HEK293 (cell line): ENCODE measurements around the gene FAM9B.

Source experiments
- CTCF ChIA-PET: fragments of 350-600 bp; formaldehyde crosslinking; extraction: SDS; loops from one replicate; lab custom pipeline; 2021; ENCODE audit warnings: antibody characterized with exemption; lab: Yijun Ruan, JAX
- POLR2A ChIA-PET: fragments of 300-600 bp; formaldehyde crosslinking; extraction: SDS; loops from one replicate; lab custom pipeline; 2020; ENCODE audit warnings: antibody characterized with exemption, inconsistent platforms; lab: Yijun Ruan, JAX
- H3K27ac ChIP-seq: fragments of 200-500 bp; sonication (Bioruptor generic); 2 replicates; pipeline ENCODE4 v1.5.1; 2014; ENCODE audit warnings: low read depth, low read length, control low read depth, inconsistent platforms; ENCODE audit errors: extremely low read depth
- H3K36me3 ChIP-seq, 2 experiments: fragments of 200-500 bp in 1 of 2; sonication (Bioruptor generic) in 1 of 2; 1 replicate in 1 of 2; 2 replicates in 1 of 2; pipeline ENCODE4 v1.5.1; 2014 to 2017; ENCODE audit warnings: inconsistent platforms in 2 of 2, low read length in 2 of 2; ENCODE audit not compliant: control insufficient read depth in 2 of 2, insufficient read depth in 1 of 2
- H3K4me1 ChIP-seq: fragments of 200-500 bp; sonication (Bioruptor generic); 2 replicates; pipeline ENCODE4 v1.5.1; 2014; ENCODE audit warnings: mild to moderate bottlenecking, low read length, inconsistent platforms; ENCODE audit not compliant: control insufficient read depth, insufficient read depth
- H3K4me3 ChIP-seq: 2 replicates; pipeline ENCODE4 v1.5.1; 2011; ENCODE audit warnings: low read depth, mild to moderate bottlenecking, control low read depth, low read length, moderate library complexity
- H3K9me3 ChIP-seq: fragments of 200-500 bp; sonication (Bioruptor generic); 2 replicates; pipeline ENCODE4 v1.5.1; 2014; ENCODE audit warnings: low read depth, low read length, inconsistent platforms; ENCODE audit not compliant: control insufficient read depth, insufficient read depth
- GFI1B ChIP-seq: fragments of 450-650 bp; formaldehyde crosslinking; IDR thresholded peaks from 2 replicates; pipeline ENCODE4 v1.5.1; 2016; ENCODE audit warnings: missing biosample characterization, missing genetic modification characterization
- GLI2 ChIP-seq: fragments of 450-650 bp; formaldehyde crosslinking; IDR thresholded peaks from 2 replicates; pipeline ENCODE4; 2017; ENCODE audit warnings: missing biosample characterization, missing genetic modification characterization, low read depth, borderline replicate concordance
- HOXA7 ChIP-seq: sonication (generic); formaldehyde crosslinking; IDR thresholded peaks from 2 replicates; pipeline ENCODE4 v1.8.1; 2022; ENCODE audit warnings: missing genetic modification reagents, borderline replicate concordance
- IKZF3 ChIP-seq: fragments of 450-650 bp; IDR thresholded peaks from 2 replicates; pipeline ENCODE4 v1.5.0; 2018; ENCODE audit warnings: missing biosample characterization, mild to moderate bottlenecking, missing genetic modification characterization, moderate library complexity
- KLF16 ChIP-seq: fragments of 450-650 bp; formaldehyde crosslinking; IDR thresholded peaks from 2 replicates; pipeline ENCODE4 v1.5.1; 2017; ENCODE audit warnings: missing biosample characterization, missing genetic modification characterization
- OSR2 ChIP-seq: fragments of 450-650 bp; formaldehyde crosslinking; IDR thresholded peaks from 2 replicates; pipeline ENCODE4 v1.5.1; 2016; ENCODE audit warnings: missing biosample characterization, missing genetic modification characterization
- SCRT1 ChIP-seq: fragments of 450-650 bp; formaldehyde crosslinking; IDR thresholded peaks from 2 replicates; pipeline ENCODE4 v1.5.1; 2016; ENCODE audit warnings: missing biosample characterization, missing genetic modification characterization, borderline replicate concordance
- SCRT2 ChIP-seq: fragments of 450-650 bp; formaldehyde crosslinking; IDR thresholded peaks from 2 replicates; pipeline ENCODE4 v1.5.1; 2016; ENCODE audit warnings: missing biosample characterization, missing genetic modification characterization
- ZEB2 ChIP-seq: fragments of 450-650 bp; formaldehyde crosslinking; IDR thresholded peaks from 2 replicates; pipeline ENCODE4 v1.5.1; 2016; ENCODE audit warnings: missing biosample characterization, missing genetic modification characterization
- ZFP37 ChIP-seq: fragments of 450-650 bp; formaldehyde crosslinking; IDR thresholded peaks from 2 replicates; pipeline ENCODE4 v1.5.1; 2016; ENCODE audit warnings: missing biosample characterization, missing genetic modification characterization
- ZNF114 ChIP-seq: fragments of 450-650 bp; formaldehyde crosslinking; IDR thresholded peaks from 2 replicates; pipeline ENCODE4 v1.5.0; 2017; ENCODE audit warnings: missing biosample characterization, missing genetic modification characterization
- ZNF391 ChIP-seq: fragments of 450-650 bp; formaldehyde crosslinking; IDR thresholded peaks from 2 replicates; pipeline ENCODE4 v1.5.1; 2016; ENCODE audit warnings: low read depth, missing biosample characterization, missing genetic modification characterization, borderline replicate concordance
- ZNF621 ChIP-seq: fragments of 450-650 bp; formaldehyde crosslinking; IDR thresholded peaks from 2 replicates; pipeline ENCODE4 v1.5.1; 2017; ENCODE audit warnings: missing biosample characterization, missing genetic modification characterization
- ZNF623 ChIP-seq: fragments of 450-650 bp; formaldehyde crosslinking; IDR thresholded peaks from 2 replicates; pipeline ENCODE4 v1.5.1; 2016; ENCODE audit warnings: missing biosample characterization, missing genetic modification characterization
- TF ChIP-seq, protein P1 (sequence below): fragments of 450-650 bp; formaldehyde crosslinking; IDR thresholded peaks from 2 replicates; pipeline ENCODE4 v1.5.1; 2016; ENCODE audit warnings: missing biosample characterization, missing genetic modification characterization
- TF ChIP-seq, protein P2 (sequence below): fragments of 450-650 bp; formaldehyde crosslinking; IDR thresholded peaks from 2 replicates; pipeline ENCODE4 v1.5.1; 2016; ENCODE audit warnings: missing biosample characterization, missing genetic modification characterization
- TF ChIP-seq, protein P3 (sequence below): fragments of 450-650 bp; IDR thresholded peaks from 2 replicates; pipeline ENCODE4 v1.5.1; 2018; ENCODE audit warnings: missing biosample characterization, mild to moderate bottlenecking, missing genetic modification characterization
- TF ChIP-seq, protein P4 (sequence below): fragments of 450-650 bp; formaldehyde crosslinking; IDR thresholded peaks from 2 replicates; pipeline ENCODE4 v1.5.1; 2017; ENCODE audit warnings: missing biosample characterization, missing genetic modification characterization
- TF ChIP-seq, protein P5 (sequence below): fragments of 450-650 bp; formaldehyde crosslinking; IDR thresholded peaks from 2 replicates; pipeline ENCODE4 v1.5.1; 2016; ENCODE audit warnings: missing biosample characterization, missing genetic modification characterization
- TF ChIP-seq, protein P6 (sequence below): fragments of 450-650 bp; formaldehyde crosslinking; IDR thresholded peaks from 2 replicates; pipeline ENCODE4 v1.5.1; 2017; ENCODE audit warnings: missing biosample characterization, missing genetic modification characterization

Gene FAM9B

DNA sequence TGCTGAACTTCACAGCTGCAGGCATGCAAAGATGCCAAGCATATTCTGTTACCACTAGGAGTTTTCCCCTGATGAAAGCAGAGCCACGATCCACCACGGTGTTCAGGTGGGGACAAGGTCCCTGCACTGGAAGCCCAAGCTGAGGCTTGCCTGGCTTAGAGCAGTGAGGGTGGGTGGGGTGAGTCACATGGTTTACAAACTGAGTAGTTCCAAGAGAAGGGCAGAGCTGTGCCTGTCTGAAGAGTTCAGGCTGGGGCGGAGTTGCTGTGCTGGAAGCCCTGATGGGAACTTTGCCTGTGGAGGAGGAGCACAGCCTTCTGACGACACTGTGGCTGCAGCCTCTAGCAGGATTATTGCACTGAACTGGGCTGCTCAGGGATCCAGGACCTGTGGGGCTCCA lies 45.5 kb downstream of the FAM9B start:
- no peaks in the 10 kb centered on the region for H3K4me1 ChIP-seq
- H3K4me3 ChIP-seq = no peak overlapping the region
- CTCF ChIA-PET = interaction anchor here (0.6 kb wide), 1 partner anchor 48 kb away, joined by 3 read pairs; no protein-coding TSS in a partner anchor
- TF ChIP-seq ZEB2 (tag by site-specific recombination) (no peak), OSR2 (tag by site-specific recombination) (no peak), HOXA7 (CRISPR knock-in tag) (no peak), GFI1B (tag by site-specific recombination) (no peak), IKZF3 (tag by site-specific recombination) (no peak), ZNF391 (tag by site-specific recombination) (no peak), ZNF623 (tag by site-specific recombination) (no peak), SCRT2 (tag by site-specific recombination) (no peak), ZFP37 (no peak), ZNF621 (no peak), GLI2 (tag by site-specific recombination) (no peak), ZNF114 (tag by site-specific recombination) (no peak), KLF16 (tag by site-specific recombination) (no peak)
- TF ChIP-seq, protein P1, sequence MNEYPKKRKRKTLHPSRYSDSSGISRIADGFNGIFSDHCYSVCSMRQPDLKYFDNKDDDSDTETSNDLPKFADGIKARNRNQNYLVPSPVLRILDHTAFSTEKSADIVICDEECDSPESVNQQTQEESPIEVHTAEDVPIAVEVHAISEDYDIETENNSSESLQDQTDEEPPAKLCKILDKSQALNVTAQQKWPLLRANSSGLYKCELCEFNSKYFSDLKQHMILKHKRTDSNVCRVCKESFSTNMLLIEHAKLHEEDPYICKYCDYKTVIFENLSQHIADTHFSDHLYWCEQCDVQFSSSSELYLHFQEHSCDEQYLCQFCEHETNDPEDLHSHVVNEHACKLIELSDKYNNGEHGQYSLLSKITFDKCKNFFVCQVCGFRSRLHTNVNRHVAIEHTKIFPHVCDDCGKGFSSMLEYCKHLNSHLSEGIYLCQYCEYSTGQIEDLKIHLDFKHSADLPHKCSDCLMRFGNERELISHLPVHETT = no peak
- TF ChIP-seq, protein P2, sequence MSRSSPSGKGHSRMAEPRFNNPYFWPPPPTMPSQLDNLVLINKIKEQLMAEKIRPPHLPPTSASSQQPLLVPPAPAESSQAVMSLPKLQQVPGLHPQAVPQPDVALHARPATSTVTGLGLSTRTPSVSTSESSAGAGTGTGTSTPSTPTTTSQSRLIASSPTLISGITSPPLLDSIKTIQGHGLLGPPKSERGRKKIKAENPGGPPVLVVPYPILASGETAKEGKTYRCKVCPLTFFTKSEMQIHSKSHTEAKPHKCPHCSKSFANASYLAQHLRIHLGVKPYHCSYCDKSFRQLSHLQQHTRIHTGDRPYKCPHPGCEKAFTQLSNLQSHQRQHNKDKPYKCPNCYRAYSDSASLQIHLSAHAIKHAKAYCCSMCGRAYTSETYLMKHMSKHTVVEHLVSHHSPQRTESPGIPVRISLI = no peak
- TF ChIP-seq, protein P3, sequence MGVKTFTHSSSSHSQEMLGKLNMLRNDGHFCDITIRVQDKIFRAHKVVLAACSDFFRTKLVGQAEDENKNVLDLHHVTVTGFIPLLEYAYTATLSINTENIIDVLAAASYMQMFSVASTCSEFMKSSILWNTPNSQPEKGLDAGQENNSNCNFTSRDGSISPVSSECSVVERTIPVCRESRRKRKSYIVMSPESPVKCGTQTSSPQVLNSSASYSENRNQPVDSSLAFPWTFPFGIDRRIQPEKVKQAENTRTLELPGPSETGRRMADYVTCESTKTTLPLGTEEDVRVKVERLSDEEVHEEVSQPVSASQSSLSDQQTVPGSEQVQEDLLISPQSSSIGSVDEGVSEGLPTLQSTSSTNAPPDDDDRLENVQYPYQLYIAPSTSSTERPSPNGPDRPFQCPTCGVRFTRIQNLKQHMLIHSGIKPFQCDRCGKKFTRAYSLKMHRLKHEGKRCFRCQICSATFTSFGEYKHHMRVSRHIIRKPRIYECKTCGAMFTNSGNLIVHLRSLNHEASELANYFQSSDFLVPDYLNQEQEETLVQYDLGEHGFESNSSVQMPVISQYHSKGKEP (tag by site-specific recombination) = no peak
- TF ChIP-seq, protein P4, sequence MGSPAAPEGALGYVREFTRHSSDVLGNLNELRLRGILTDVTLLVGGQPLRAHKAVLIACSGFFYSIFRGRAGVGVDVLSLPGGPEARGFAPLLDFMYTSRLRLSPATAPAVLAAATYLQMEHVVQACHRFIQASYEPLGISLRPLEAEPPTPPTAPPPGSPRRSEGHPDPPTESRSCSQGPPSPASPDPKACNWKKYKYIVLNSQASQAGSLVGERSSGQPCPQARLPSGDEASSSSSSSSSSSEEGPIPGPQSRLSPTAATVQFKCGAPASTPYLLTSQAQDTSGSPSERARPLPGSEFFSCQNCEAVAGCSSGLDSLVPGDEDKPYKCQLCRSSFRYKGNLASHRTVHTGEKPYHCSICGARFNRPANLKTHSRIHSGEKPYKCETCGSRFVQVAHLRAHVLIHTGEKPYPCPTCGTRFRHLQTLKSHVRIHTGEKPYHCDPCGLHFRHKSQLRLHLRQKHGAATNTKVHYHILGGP (tag by site-specific recombination) = no peak
- TF ChIP-seq, all 188 proteins: peak for 0
- Histone ChIP-seq H3K27ac (no peak overlapping the region), H3K36me3 (no peaks in the 10 kb centered on the region), H3K9me3 (no peaks in the 10 kb centered on the region)
- POLR2A ChIA-PET = no interaction called here

DNA sequence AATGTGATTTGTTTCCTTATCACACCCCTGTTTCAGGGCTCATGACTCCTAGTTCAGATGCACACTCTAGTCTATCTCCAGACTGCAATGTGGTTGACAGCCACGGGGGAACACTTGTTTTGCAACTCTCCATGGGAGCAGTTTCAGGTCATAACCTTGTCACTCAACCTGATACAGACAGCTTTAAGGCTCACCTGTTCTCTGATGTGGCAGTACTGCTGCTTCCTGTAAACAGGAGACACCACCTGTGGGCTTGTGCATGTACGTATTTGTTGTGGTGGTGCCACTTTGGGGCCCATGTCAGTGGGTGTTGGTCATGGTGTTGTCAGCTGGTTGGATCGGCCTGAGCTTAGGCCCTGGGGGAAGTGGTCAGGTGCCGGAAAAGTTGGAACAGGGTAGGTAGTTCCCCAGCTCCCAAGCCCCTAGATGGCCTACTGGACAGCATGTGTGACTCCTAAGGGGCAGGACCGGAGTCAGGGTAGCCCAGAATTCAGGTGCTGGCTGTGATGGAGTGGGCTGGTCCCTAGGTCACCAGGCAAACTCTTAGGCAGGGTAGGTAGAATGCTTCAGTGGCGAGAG lies 46.2 kb downstream of the FAM9B start:
- TF ChIP-seq ZNF114 (tag by site-specific recombination) (no peak), SCRT1 (tag by site-specific recombination) (no peak)
- TF ChIP-seq, protein P5, sequence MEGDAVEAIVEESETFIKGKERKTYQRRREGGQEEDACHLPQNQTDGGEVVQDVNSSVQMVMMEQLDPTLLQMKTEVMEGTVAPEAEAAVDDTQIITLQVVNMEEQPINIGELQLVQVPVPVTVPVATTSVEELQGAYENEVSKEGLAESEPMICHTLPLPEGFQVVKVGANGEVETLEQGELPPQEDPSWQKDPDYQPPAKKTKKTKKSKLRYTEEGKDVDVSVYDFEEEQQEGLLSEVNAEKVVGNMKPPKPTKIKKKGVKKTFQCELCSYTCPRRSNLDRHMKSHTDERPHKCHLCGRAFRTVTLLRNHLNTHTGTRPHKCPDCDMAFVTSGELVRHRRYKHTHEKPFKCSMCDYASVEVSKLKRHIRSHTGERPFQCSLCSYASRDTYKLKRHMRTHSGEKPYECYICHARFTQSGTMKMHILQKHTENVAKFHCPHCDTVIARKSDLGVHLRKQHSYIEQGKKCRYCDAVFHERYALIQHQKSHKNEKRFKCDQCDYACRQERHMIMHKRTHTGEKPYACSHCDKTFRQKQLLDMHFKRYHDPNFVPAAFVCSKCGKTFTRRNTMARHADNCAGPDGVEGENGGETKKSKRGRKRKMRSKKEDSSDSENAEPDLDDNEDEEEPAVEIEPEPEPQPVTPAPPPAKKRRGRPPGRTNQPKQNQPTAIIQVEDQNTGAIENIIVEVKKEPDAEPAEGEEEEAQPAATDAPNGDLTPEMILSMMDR (tag by site-specific recombination) = no peak
- TF ChIP-seq, protein P6, sequence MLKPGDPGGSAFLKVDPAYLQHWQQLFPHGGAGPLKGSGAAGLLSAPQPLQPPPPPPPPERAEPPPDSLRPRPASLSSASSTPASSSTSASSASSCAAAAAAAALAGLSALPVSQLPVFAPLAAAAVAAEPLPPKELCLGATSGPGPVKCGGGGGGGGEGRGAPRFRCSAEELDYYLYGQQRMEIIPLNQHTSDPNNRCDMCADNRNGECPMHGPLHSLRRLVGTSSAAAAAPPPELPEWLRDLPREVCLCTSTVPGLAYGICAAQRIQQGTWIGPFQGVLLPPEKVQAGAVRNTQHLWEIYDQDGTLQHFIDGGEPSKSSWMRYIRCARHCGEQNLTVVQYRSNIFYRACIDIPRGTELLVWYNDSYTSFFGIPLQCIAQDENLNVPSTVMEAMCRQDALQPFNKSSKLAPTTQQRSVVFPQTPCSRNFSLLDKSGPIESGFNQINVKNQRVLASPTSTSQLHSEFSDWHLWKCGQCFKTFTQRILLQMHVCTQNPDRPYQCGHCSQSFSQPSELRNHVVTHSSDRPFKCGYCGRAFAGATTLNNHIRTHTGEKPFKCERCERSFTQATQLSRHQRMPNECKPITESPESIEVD (tag by site-specific recombination) = no peak
- no peak overlapping the region for H3K4me3 ChIP-seq
- POLR2A ChIA-PET = no interaction called here
- H3K27ac ChIP-seq = no peak overlapping the region
- CTCF ChIA-PET = no interaction called here
- no peaks in the 10 kb centered on the region for H3K9me3 ChIP-seq
- no peaks in the 10 kb centered on the region for H3K4me1 ChIP-seq
- H3K36me3 ChIP-seq = no peaks in the 10 kb centered on the region
